ENCODE data around the gene COQ5.
"Not testable (repeated sequence)": the region's sequence is repeated elsewhere in the genome, so short reads cannot be mapped to it uniquely, and the experiment has no call there.

The COQ5 gene

GRCh38 chr12:120522568-120522967 is 6.4 kb downstream of the COQ5 start:
- DNase-seq = no peak

- DNase-seq = not testable (repeated sequence)
Observed at GRCh38 chr12:120519324-120519723, 9.6 kb downstream of the COQ5 start.

- no peak for DNase-seq
Observed at GRCh38 chr12:120515496-120515895, 13.5 kb downstream of the COQ5 start.

GRCh38 chr12:120514002-120514401 is 15.0 kb downstream of the COQ5 start:
- no peak for DNase-seq

GRCh38 chr12:120508537-120508936 is 20.4 kb downstream of the COQ5 start:
- no peak for DNase-seq

- DNase-seq = no peak
Observed at GRCh38 chr12:120504587-120504986, 24.4 kb downstream of the COQ5 start.

GRCh38 chr12:120500581-120500980 is 28.4 kb downstream of the COQ5 start:
- DNase-seq = no peak

- DNase-seq = no peak
Observed at GRCh38 chr12:120498870-120499515, 30.0 kb downstream of the COQ5 start.

GRCh38 chr12:120497524-120498150 is 31.3 kb downstream of the COQ5 start:
- DNase-seq = no peak

- DNase-seq = peak; percentile 26
Observed at GRCh38 chr12:120496413-120497340, 32.3 kb downstream of the COQ5 start.

GRCh38 chr12:120495731-120496412 is 33.1 kb downstream of the COQ5 start, which contains the start of gene DYNLL1:
Gene DYNLL1, plus strand, starts transcription at chr12:120496113. Its CDS starts 309 bp downstream, at chr12:120496422.
- DNase-seq = peak; percentile 98

- DNase-seq = no peak
Observed at GRCh38 chr12:120495186-120495730, 33.7 kb downstream of the COQ5 start.

- DNase-seq = no peak
Observed at GRCh38 chr12:120490833-120491512, 38.0 kb downstream of the COQ5 start.

- DNase-seq = no peak
Observed at GRCh38 chr12:120490325-120490724, 38.6 kb downstream of the COQ5 start.

- no peak for DNase-seq
Observed at GRCh38 chr12:120489018-120489417, 39.9 kb downstream of the COQ5 start.

- no peak for DNase-seq
Observed at GRCh38 chr12:120488057-120488640, 40.8 kb downstream of the COQ5 start.

- not testable (repeated sequence) for DNase-seq
Observed at GRCh38 chr12:120487552-120487951, 41.4 kb downstream of the COQ5 start.

GRCh38 chr12:120485961-120486881 is 42.7 kb downstream of the COQ5 start:
- DNase-seq = no peak

- no peak for DNase-seq
Observed at GRCh38 chr12:120483621-120484020, 45.3 kb downstream of the COQ5 start.

- no peak for DNase-seq
Observed at GRCh38 chr12:120481022-120481767, 47.8 kb downstream of the COQ5 start.
